Hepatocyte (in vitro differentiated cells): ENCODE measurements around the gene NFKBIA.
"Not testable (repeated sequence)": the region's sequence is repeated elsewhere in the genome, so short reads cannot be mapped to it uniquely, and the experiment has no call there.

Source experiments
- CTCF ChIP-seq: fragments of 200-600 bp; sonication (generic); IDR thresholded peaks from 2 replicates; pipeline ENCODE4 v1.5.1; 2016; ENCODE audit warnings: antibody characterized with exemption, mild to moderate bottlenecking; ENCODE audit not compliant: poor library complexity
- EZH2 ChIP-seq: fragments of 200-600 bp; sonication (generic); IDR thresholded peaks from 2 replicates; pipeline ENCODE4 v1.6.1; 2016; ENCODE audit warnings: antibody characterized with exemption, mild to moderate bottlenecking, borderline replicate concordance
- EZH2phosphoT487 ChIP-seq: fragments of 200-600 bp; sonication (generic); IDR thresholded peaks from one replicate; pipeline ENCODE4 v1.6.1; 2018; ENCODE audit warnings: antibody characterized with exemption, mild to moderate bottlenecking, low read depth, moderate library complexity; ENCODE audit not compliant: unreplicated experiment, severe bottlenecking

DNA sequence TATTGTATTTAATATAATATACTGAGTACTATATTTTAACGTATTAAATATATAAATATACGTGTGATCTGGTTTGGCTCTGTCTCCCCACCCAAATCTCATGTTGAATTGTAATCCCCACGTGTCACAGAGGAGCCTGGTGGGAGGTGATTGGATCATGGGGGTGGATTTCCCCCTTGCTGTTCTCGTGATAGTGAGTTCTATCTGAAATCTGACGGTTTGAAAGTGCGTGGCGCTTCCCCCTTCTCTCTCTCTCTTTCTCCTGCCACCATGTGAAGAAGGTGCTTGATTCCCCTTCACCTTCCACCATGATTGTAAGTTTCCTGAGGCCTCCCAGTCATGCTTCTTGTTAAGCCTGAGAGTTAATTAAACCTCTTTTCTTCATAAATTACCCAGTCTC, 44.9 kb downstream of the NFKBIA start:
- not testable (repeated sequence) for TF ChIP-seq CTCF, EZH2, EZH2phosphoT487
